GM23338 (cell line): ENCODE data around the gene CTNNA2. TPM values are rescaled to one million over a fixed set of nuclear protein-coding genes. Genes with fewer than 3 reads are reported as not detected.

Experiments used
- ATAC-seq: fragments of 200-7000 bp; cut with Tn5 transposase; 3 replicates; pipeline ENCODE4 v1.9.1; 2020
- DNase-seq: peaks from one replicate; pipeline ENCODE4 v3.0.0-alpha.2; 2015; ENCODE audit warnings: low spot score
- H2AFZ ChIP-seq: fragments of 200-600 bp; sonication (generic); 2 replicates; pipeline ENCODE4 v1.8.0; 2016; ENCODE audit warnings: antibody characterized with exemption, mild to moderate bottlenecking, moderate library complexity
- H3F3A ChIP-seq: fragments of 200-600 bp; sonication (generic); replicated peaks from 2 replicates; pipeline ENCODE4 v1.8.0; 2017; ENCODE audit warnings: antibody characterized with exemption, mixed run types, low read depth
- H3K27ac ChIP-seq: fragments of 200-600 bp; sonication (generic); 2 replicates; pipeline ENCODE4 v1.6.1; 2016; ENCODE audit warnings: low read depth
- H3K27me3 ChIP-seq: fragments of 200-600 bp; sonication (generic); 2 replicates; pipeline ENCODE4 v1.8.0; 2016; ENCODE audit warnings: mild to moderate bottlenecking, mixed run types, moderate library complexity; ENCODE audit not compliant: insufficient read depth
- H3K36me3 ChIP-seq: fragments of 200-600 bp; sonication (generic); 2 replicates; pipeline ENCODE4 v1.8.0; 2016; ENCODE audit warnings: mild to moderate bottlenecking; ENCODE audit not compliant: insufficient read depth
- H3K4me1 ChIP-seq: fragments of 200-600 bp; sonication (generic); 2 replicates; pipeline ENCODE4 v1.8.0; 2016; ENCODE audit warnings: mild to moderate bottlenecking, moderate library complexity; ENCODE audit not compliant: insufficient read depth
- H3K4me2 ChIP-seq: fragments of 200-600 bp; sonication (generic); 2 replicates; pipeline ENCODE4 v1.7.1; 2017; ENCODE audit warnings: mixed run types
- H3K4me3 ChIP-seq: fragments of 200-600 bp; sonication (generic); 2 replicates; pipeline ENCODE4 v1.6.1; 2016; ENCODE audit warnings: mixed run types
- H3K79me2 ChIP-seq: fragments of 200-600 bp; sonication (generic); replicated peaks from 2 replicates; pipeline ENCODE4 v1.8.0; 2017; ENCODE audit warnings: mild to moderate bottlenecking; ENCODE audit not compliant: insufficient read depth
- H3K9me2 ChIP-seq: fragments of 200-600 bp; sonication (generic); 2 replicates; pipeline ENCODE4 v1.8.0; 2017; ENCODE audit not compliant: insufficient read depth
- H4K20me1 ChIP-seq: fragments of 200-600 bp; sonication (generic); replicated peaks from 2 replicates; pipeline ENCODE4 v1.8.0; 2017; ENCODE audit warnings: mild to moderate bottlenecking; ENCODE audit not compliant: insufficient read depth
- H3K27ac Mint-ChIP-seq: 2 replicates; pipeline ENCODE4 v1.8.0; 2020; ENCODE audit warnings: inconsistent platforms, mild to moderate bottlenecking, moderate library complexity, mixed read lengths
- H3K27me3 Mint-ChIP-seq: 3 replicates; pipeline ENCODE4 v1.8.0; 2022; ENCODE audit warnings: low read depth, mild to moderate bottlenecking, moderate library complexity, mixed read lengths, inconsistent platforms; ENCODE audit not compliant: insufficient read depth, poor library complexity
- H3K36me3 Mint-ChIP-seq: 3 replicates; pipeline ENCODE4 v1.8.0; 2021; ENCODE audit warnings: low read depth, mild to moderate bottlenecking, inconsistent platforms, moderate library complexity, mixed read lengths
- H3K4me1 Mint-ChIP-seq: 3 replicates; pipeline ENCODE4 v1.8.0; 2020; ENCODE audit warnings: mild to moderate bottlenecking, inconsistent platforms, mixed read lengths
- H3K4me3 Mint-ChIP-seq: 3 replicates; pipeline ENCODE4 v1.8.0; 2021; ENCODE audit warnings: moderate library complexity, mild to moderate bottlenecking, inconsistent platforms, mixed read lengths
- H3K9me3 Mint-ChIP-seq: 3 replicates; pipeline ENCODE4 v1.8.0; 2020; ENCODE audit warnings: moderate library complexity, mild to moderate bottlenecking, inconsistent platforms, mixed read lengths
- CTCF ChIP-seq, 2 experiments: fragments of 200-600 bp in 1 of 2; sonication (generic) in 1 of 2; conservative IDR thresholded peaks; 2 replicates each; pipeline versions ENCODE4 v1.5.1 to v1.6.1; 2016 to 2017; ENCODE audit warnings: antibody characterized with exemption in 2 of 2, low read depth in 2 of 2, mild to moderate bottlenecking in 2 of 2, moderate library complexity in 1 of 2
- ETS1 ChIP-seq: IDR thresholded peaks from 2 replicates; pipeline ENCODE4 v1.6.1; 2016; ENCODE audit warnings: antibody characterized with exemption
- EZH2 ChIP-seq: fragments of 200-600 bp; sonication (generic); IDR thresholded peaks from one replicate; pipeline ENCODE4 v1.8.0; 2017; ENCODE audit warnings: antibody characterized with exemption, mild to moderate bottlenecking, low read depth; ENCODE audit not compliant: unreplicated experiment
- EZH2phosphoT487 ChIP-seq: fragments of 200-600 bp; sonication (generic); IDR thresholded peaks from one replicate; pipeline ENCODE4 v1.8.1; 2018; ENCODE audit warnings: antibody characterized with exemption; ENCODE audit not compliant: unreplicated experiment
- JUNB ChIP-seq: IDR thresholded peaks from one replicate; pipeline ENCODE4 v1.6.1; 2016; ENCODE audit warnings: antibody characterized with exemption; ENCODE audit not compliant: unreplicated experiment
- POLR2AphosphoS5 ChIP-seq: IDR thresholded peaks from 2 replicates; pipeline ENCODE4 v1.6.1; 2016; ENCODE audit warnings: antibody characterized with exemption, low read depth
- REST ChIP-seq: IDR thresholded peaks from one replicate; pipeline ENCODE4 v1.6.1; 2018; ENCODE audit warnings: antibody characterized with exemption; ENCODE audit not compliant: unreplicated experiment
- STAT1 ChIP-seq: IDR thresholded peaks from one replicate; pipeline ENCODE4 v1.6.1; 2016; ENCODE audit warnings: antibody characterized with exemption; ENCODE audit not compliant: unreplicated experiment
- ZNF114 ChIP-seq: fragments of 250-450 bp; sonication (Bioruptor Pico); IDR thresholded peaks from 2 replicates; pipeline ENCODE4 v1.5.0; 2020; ENCODE audit warnings: mild to moderate bottlenecking, moderate library complexity
- ZNF331 ChIP-seq: fragments of 250-450 bp; sonication (Bioruptor Pico); IDR thresholded peaks from 2 replicates; pipeline ENCODE4 v1.5.0; 2020; ENCODE audit warnings: low read depth, mild to moderate bottlenecking, moderate library complexity
- polyA plus RNA-seq: library from polyadenylated mRNA; unstranded; fragments of >200 nt; fragmentation: Nextera tagmentation; extraction: Ambion mirVana; gene quantifications from 2 replicates; pipeline ENCODE4 v1.2.1, GENCODE V29; 2016
- total RNA-seq: library from RNA; depleted of rRNA; stranded (reverse); fragments of >200 nt; shearing (Covaris generic); gene quantifications from 2 replicates; pipeline ENCODE4 v1.2.3, GENCODE V29; 2014

The CTNNA2 gene
- total and polyA plus RNA-seq, 2 experiments from 2014 or later, result 6.4 to 15.6 TPM

GRCh38 chr2:80269806-80270205, 757.0 kb downstream of the CTNNA2 start:
- H3F3A ChIP-seq, result no peaks in the 10 kb centered on the region
- H3K9me3 Mint-ChIP-seq, result peaks cover 2% of the 10 kb centered on the region; the same call in 1 of the 3 replicates
- no peaks in the 10 kb centered on the region for H4K20me1 ChIP-seq
- H3K9me2 ChIP-seq, result 0 out of 2 replicates have a peak, but pooled peaks cover 14% of the 10 kb centered on the region
- DNase-seq, result no peak
- H3K27me3 Mint-ChIP-seq, result no peaks in the 10 kb centered on the region
- no peak for ATAC-seq
- H3K4me3 ChIP-seq, result no peak overlapping the region
- no peak overlapping the region for H3K4me3 Mint-ChIP-seq
- no peaks in the 10 kb centered on the region for H3K36me3 ChIP-seq
- no peak overlapping the region for H3K27ac Mint-ChIP-seq
- peaks cover 3% of the 10 kb centered on the region; the same call in 1 of the 3 replicates for H3K4me1 Mint-ChIP-seq
- no peak for TF ChIP-seq POLR2AphosphoS5
- no peak for TF ChIP-seq REST
- TF ChIP-seq STAT1, result no peak
- TF ChIP-seq EZH2phosphoT487, result no peak
- TF ChIP-seq JUNB, result no peak
- no peak for TF ChIP-seq CTCF (conservative IDR thresholded peaks at IDR 0.05; ENCODE audit: low read depth in 2 of 2)
- no peak for TF ChIP-seq EZH2
- no peak for TF ChIP-seq ZNF331
- no peak for TF ChIP-seq ETS1
- H3K79me2 ChIP-seq, result no peaks in the 10 kb centered on the region
- H3K27me3 ChIP-seq, result no peaks in the 10 kb centered on the region
- no peak overlapping the region for H3K27ac ChIP-seq
- H3K36me3 Mint-ChIP-seq, result no peaks in the 10 kb centered on the region
- H3K4me1 ChIP-seq, result no peaks in the 10 kb centered on the region
- no peak overlapping the region for H3K4me2 ChIP-seq
- H2AFZ ChIP-seq, result no peak overlapping the region

GRCh38 chr2:80280598-80280997, 767.7 kb downstream of the CTNNA2 start:
- no peak overlapping the region for H3K4me2 ChIP-seq
- H3K27ac Mint-ChIP-seq, result no peak overlapping the region
- peaks cover 5% of the 10 kb centered on the region; the same call in 1 of the 2 replicates for H3K9me2 ChIP-seq
- peaks cover 9% of the 10 kb centered on the region; the same call in 2 of the 3 replicates for H3K36me3 Mint-ChIP-seq
- no peaks in the 10 kb centered on the region for H3K4me1 ChIP-seq
- no peaks in the 10 kb centered on the region for H3K27me3 ChIP-seq
- no peak overlapping the region for H3K4me3 Mint-ChIP-seq
- no peaks in the 10 kb centered on the region for H3K27me3 Mint-ChIP-seq
- peaks cover 11% of the 10 kb centered on the region for H3K9me3 Mint-ChIP-seq
- no peak overlapping the region for H3K27ac ChIP-seq
- no peak for DNase-seq
- no peak overlapping the region for H3K4me3 ChIP-seq
- H2AFZ ChIP-seq, result no peak overlapping the region
- no peaks in the 10 kb centered on the region for H3K79me2 ChIP-seq
- no peaks in the 10 kb centered on the region for H3K36me3 ChIP-seq
- ATAC-seq, result no peak
- no peaks in the 10 kb centered on the region for H3K4me1 Mint-ChIP-seq
- H3F3A ChIP-seq, result no peaks in the 10 kb centered on the region
- H4K20me1 ChIP-seq, result no peaks in the 10 kb centered on the region
- TF ChIP-seq REST (no peak), ETS1 (no peak), ZNF114 (CRISPR knock-in tag) (no peak), ZNF331 (no peak), POLR2AphosphoS5 (no peak), JUNB (no peak), CTCF (conservative IDR thresholded peaks at IDR 0.05; ENCODE audit: low read depth in 2 of 2) (no peak), EZH2phosphoT487 (no peak)
